HG02571 (cell line): ENCODE measurements around the gene COX19.

Experiments
- ATAC-seq: cut with Tn5 transposase; IDR thresholded peaks from one replicate; pipeline ENCODE4 v1.9.1; 2021; ENCODE audit warnings: mild to moderate bottlenecking, moderate library complexity; ENCODE audit not compliant: unreplicated experiment

The COX19 gene

GRCh38 chr7:974820-975681 lies at the start of gene COX19:
Gene COX19 (minus strand): TSS chr7:975549. CDS start chr7:975509, 40 bp downstream.
- ATAC-seq: peak; percentile 61

GRCh38 chr7:1024331-1024841 lies 49.0 kb upstream of the COX19 start:
- peak; percentile 50 for ATAC-seq

GRCh38 chr7:1022801-1023465 lies 47.6 kb upstream of the COX19 start:
- ATAC-seq: no peak

- ATAC-seq: no peak
Observed at GRCh38 chr7:1022356-1022755, 47.0 kb upstream of the COX19 start.

GRCh38 chr7:1021931-1022330 lies 46.6 kb upstream of the COX19 start:
- no peak for ATAC-seq

GRCh38 chr7:1021366-1021765 lies 46.0 kb upstream of the COX19 start:
- ATAC-seq: no peak

GRCh38 chr7:1020849-1021251 lies 45.5 kb upstream of the COX19 start:
- no peak for ATAC-seq

GRCh38 chr7:1019789-1020610 lies 44.7 kb upstream of the COX19 start:
- no peak for ATAC-seq

- no peak for ATAC-seq
Observed at GRCh38 chr7:1019255-1019785, 44.0 kb upstream of the COX19 start.

- ATAC-seq: no peak
Observed at GRCh38 chr7:1018334-1018695, 43.0 kb upstream of the COX19 start.

- no peak for ATAC-seq
Observed at GRCh38 chr7:1017586-1018333, 42.4 kb upstream of the COX19 start.

GRCh38 chr7:1016577-1017531 lies 41.5 kb upstream of the COX19 start:
- no peak for ATAC-seq

GRCh38 chr7:1015196-1016121 lies 40.1 kb upstream of the COX19 start:
- no peak for ATAC-seq

- no peak for ATAC-seq
Observed at GRCh38 chr7:1014681-1015080, 39.3 kb upstream of the COX19 start.

GRCh38 chr7:1013581-1013980 lies 38.2 kb upstream of the COX19 start:
- no peak for ATAC-seq

GRCh38 chr7:1012716-1013095 lies 37.4 kb upstream of the COX19 start:
- ATAC-seq: no peak

GRCh38 chr7:1012004-1012715 lies 36.8 kb upstream of the COX19 start:
- ATAC-seq: no peak
